Measurements from ENCODE around the gene CTNND2. TPM values are rescaled to one million over a fixed set of nuclear protein-coding genes. Genes with fewer than 3 reads are reported as not detected.

The CTNND2 gene
- total and polyA plus RNA-seq, 9 of the 15 experiments (the other 6 are each of a cell fraction or from before 2014, with no cell fraction given) = 0.03 to 0.35 TPM; not detected in 7

DNA sequence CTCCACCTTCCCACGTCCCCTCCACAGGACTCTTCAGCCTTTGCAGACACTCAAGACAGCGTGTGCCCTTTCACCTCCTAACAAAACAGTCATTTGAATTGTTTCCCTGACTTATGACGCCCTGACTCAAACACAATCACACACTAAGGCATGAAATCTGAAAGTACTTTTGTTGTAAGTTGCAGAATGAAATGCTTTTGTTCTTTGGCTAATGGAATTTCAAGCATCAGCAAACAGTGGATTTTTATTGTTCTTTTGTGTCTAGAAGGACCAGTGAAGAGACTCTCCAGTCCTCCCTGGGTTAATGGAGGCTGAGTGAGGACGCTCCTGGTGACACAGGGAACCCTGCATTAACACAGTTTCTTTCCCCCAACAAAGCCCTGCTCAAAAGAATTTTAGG, 380.1 kb downstream of the CTNND2 start (continued):
- TF ChIP-seq, protein P1, sequence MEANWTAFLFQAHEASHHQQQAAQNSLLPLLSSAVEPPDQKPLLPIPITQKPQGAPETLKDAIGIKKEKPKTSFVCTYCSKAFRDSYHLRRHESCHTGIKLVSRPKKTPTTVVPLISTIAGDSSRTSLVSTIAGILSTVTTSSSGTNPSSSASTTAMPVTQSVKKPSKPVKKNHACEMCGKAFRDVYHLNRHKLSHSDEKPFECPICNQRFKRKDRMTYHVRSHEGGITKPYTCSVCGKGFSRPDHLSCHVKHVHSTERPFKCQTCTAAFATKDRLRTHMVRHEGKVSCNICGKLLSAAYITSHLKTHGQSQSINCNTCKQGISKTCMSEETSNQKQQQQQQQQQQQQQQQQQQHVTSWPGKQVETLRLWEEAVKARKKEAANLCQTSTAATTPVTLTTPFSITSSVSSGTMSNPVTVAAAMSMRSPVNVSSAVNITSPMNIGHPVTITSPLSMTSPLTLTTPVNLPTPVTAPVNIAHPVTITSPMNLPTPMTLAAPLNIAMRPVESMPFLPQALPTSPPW (CRISPR knock-in tag; IDR thresholded peaks at IDR 0.05) = no peak
- TF ChIP-seq, protein P2, sequence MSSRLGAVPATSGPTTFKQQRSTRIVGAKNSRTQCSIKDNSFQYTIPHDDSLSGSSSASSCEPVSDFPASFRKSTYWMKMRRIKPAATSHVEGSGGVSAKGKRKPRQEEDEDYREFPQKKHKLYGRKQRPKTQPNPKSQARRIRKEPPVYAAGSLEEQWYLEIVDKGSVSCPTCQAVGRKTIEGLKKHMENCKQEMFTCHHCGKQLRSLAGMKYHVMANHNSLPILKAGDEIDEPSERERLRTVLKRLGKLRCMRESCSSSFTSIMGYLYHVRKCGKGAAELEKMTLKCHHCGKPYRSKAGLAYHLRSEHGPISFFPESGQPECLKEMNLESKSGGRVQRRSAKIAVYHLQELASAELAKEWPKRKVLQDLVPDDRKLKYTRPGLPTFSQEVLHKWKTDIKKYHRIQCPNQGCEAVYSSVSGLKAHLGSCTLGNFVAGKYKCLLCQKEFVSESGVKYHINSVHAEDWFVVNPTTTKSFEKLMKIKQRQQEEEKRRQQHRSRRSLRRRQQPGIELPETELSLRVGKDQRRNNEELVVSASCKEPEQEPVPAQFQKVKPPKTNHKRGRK (tag; IDR thresholded peaks at IDR 0.05) = no peak
- TF ChIP-seq, protein P3, sequence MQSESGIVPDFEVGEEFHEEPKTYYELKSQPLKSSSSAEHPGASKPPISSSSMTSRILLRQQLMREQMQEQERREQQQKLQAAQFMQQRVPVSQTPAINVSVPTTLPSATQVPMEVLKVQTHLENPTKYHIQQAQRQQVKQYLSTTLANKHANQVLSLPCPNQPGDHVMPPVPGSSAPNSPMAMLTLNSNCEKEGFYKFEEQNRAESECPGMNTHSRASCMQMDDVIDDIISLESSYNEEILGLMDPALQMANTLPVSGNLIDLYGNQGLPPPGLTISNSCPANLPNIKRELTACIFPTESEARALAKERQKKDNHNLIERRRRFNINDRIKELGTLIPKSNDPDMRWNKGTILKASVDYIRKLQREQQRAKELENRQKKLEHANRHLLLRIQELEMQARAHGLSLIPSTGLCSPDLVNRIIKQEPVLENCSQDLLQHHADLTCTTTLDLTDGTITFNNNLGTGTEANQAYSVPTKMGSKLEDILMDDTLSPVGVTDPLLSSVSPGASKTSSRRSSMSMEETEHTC (IDR thresholded peaks at IDR 0.05) = no peak

DNA sequence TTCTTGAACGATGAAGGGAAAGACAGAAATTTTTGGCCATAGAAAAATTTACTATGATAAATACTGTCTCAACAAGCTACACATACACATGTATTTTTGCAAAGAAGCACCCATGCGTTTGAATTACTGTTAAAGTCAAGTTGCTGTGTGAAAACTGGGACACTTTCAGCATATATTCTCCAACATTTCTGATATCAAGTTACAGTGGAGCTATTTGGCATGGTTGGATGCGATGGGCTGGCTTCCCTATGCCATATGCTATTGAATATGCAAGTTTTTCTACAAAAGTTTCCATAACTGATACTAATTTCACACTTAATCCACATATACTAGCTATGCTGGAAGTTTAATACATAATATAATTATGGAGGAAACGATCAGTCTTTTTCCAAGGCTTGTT, 381.4 kb downstream of the CTNND2 start:
- in situ Hi-C loops (cut with MboI) = no loop called here
- Histone ChIP-seq H3K9me3 (replicated peaks; ENCODE audit: control insufficient read depth, insufficient read depth, low read depth, low read length) (no peaks in the 10 kb centered on the region), H3K9ac (ENCODE audit: insufficient read depth in 1 of 2, low read depth in 2 of 2, low read length in 2 of 2) (no peak overlapping the region), H3K4me3 (no peak overlapping the region), H3K79me2 (ENCODE audit: control insufficient read depth, insufficient read depth, low read length) (no peaks in the 10 kb centered on the region), H3K4me1 (replicated peaks in 1 of 2; ENCODE audit: control insufficient read depth in 2 of 2, insufficient read depth in 2 of 2, low read length in 2 of 2) (no peaks in the 10 kb centered on the region), H3K36me3 (ENCODE audit: control insufficient read depth, insufficient read depth, low read length) (no peaks in the 10 kb centered on the region), H3K27ac (ENCODE audit: extremely low read depth, low read depth, low read length) (no peak overlapping the region), H3K4me2 (ENCODE audit: insufficient read depth, low read length) (no peak overlapping the region), H2AFZ (ENCODE audit: low read depth, low read length) (no peak overlapping the region), H3K27me3 (ENCODE audit: control insufficient read depth in 2 of 2, insufficient read depth in 2 of 2, low read length in 2 of 2) (no peaks in the 10 kb centered on the region), H4K20me1 (replicated peaks; ENCODE audit: control insufficient read depth, insufficient read depth, low read length) (no peaks in the 10 kb centered on the region), H3K9me1 (ENCODE audit: control insufficient read depth, insufficient read depth, low read length) (no peaks in the 10 kb centered on the region)
- DNase-seq (ENCODE audit: extremely low read depth in 1 of 4, low spot score in 3 of 4) (no peak), FAIRE-seq (no peak), ATAC-seq (no peak)
- no TSS peak for BruUV-seq (replicated peaks)
- WGBS (ENCODE audit: insufficient coverage, low coverage, missing lambda C conversion rate) = 0% methylated on average over 4 of the region's 4 CpGs
- ChIA-PET CTCF (ENCODE audit: low intra/inter-chr PET ratio) (no interaction called here), POLR2A (no interaction called here)
- intact Hi-C loops (cut with micrococcal nuclease) = no loop called here
- no peak for TF ChIP-seq ZNF124 (CRISPR knock-in tag; IDR thresholded peaks at IDR 0.05)
- TF ChIP-seq BRCA1 (IDR thresholded peaks at IDR 0.05) = no peak
- no peak for TF ChIP-seq BRCA1 (CRISPR knock-in tag; IDR thresholded peaks at IDR 0.05)
- TF ChIP-seq CBX5 (IDR thresholded peaks at IDR 0.05; ENCODE audit: borderline replicate concordance, low read depth) = no peak
- TF ChIP-seq, protein P4, sequence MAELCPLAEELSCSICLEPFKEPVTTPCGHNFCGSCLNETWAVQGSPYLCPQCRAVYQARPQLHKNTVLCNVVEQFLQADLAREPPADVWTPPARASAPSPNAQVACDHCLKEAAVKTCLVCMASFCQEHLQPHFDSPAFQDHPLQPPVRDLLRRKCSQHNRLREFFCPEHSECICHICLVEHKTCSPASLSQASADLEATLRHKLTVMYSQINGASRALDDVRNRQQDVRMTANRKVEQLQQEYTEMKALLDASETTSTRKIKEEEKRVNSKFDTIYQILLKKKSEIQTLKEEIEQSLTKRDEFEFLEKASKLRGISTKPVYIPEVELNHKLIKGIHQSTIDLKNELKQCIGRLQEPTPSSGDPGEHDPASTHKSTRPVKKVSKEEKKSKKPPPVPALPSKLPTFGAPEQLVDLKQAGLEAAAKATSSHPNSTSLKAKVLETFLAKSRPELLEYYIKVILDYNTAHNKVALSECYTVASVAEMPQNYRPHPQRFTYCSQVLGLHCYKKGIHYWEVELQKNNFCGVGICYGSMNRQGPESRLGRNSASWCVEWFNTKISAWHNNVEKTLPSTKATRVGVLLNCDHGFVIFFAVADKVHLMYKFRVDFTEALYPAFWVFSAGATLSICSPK (IDR thresholded peaks at IDR 0.05; ENCODE audit: borderline replicate concordance) = no peak
- no peak for TF ChIP-seq ZNF699 (CRISPR knock-in tag; IDR thresholded peaks at IDR 0.05; ENCODE audit: insufficient replicate concordance)
- TF ChIP-seq CEBPB (tag; IDR thresholded peaks at IDR 0.05) = no peak
- no peak for TF ChIP-seq ZNF717 (CRISPR knock-in tag; IDR thresholded peaks at IDR 0.05)
- no peak for TF ChIP-seq FOSL1 (tag; conservative IDR thresholded peaks at IDR 0.05)

Measured in K562 (cell line).